ENCODE results near the gene COL11A1. TPM values are rescaled to one million over a fixed set of nuclear protein-coding genes. Genes with fewer than 3 reads are reported as not detected.

Gene COL11A1
- total and polyA plus RNA-seq, 2 of the 4 experiments (the other 2 are of a cell fraction) = 4.6 to 5.2 TPM

- no peaks in the 10 kb centered on the region for H3K79me1 ChIP-seq (ENCODE audit: low read depth in 1 of 2, low read length in 2 of 2)
- H2AFZ ChIP-seq (replicated peaks; ENCODE audit: low read length, poor library complexity) = no peak overlapping the region
- no peak overlapping the region for H3K27ac ChIP-seq (ENCODE audit: insufficient read depth, low read length)
- no peak overlapping the region for H3K4me2 ChIP-seq (ENCODE audit: low read depth, low read length)
- no peak overlapping the region for H2BK20ac ChIP-seq (ENCODE audit: low read depth, low read length)
- H4K91ac ChIP-seq (ENCODE audit: insufficient read depth, low read depth, low read length) = peak overlapping the region; percentile 78
- dilution Hi-C loops (cut with HindIII; ENCODE audit: low sequenced_read_pairs, unreplicated experiment) (no loop called here), in situ Hi-C loops (cut with MboI; ENCODE audit: low sequenced_read_pairs) (no loop called here), intact Hi-C loops (cut with micrococcal nuclease) (no loop called here)
- H3K4ac ChIP-seq (ENCODE audit: low read depth, low read length) = no peak overlapping the region
- H3K9ac ChIP-seq (ENCODE audit: low read depth, low read length) = no peak overlapping the region
- H3K9me1 ChIP-seq (ENCODE audit: insufficient read depth, low read length) = peaks cover 4% of the 10 kb centered on the region; the same call in 1 of the 2 replicates
- no peak overlapping the region for H4K5ac ChIP-seq (ENCODE audit: low read depth, low read length)
- no TSS peak for BruUV-seq (replicated peaks)
- no peak overlapping the region for H3K4me3 ChIP-seq (ENCODE audit: insufficient read depth, low read depth, low read length)
- peak overlapping the region; percentile 68; the same call in 1 of the 2 replicates for H3K14ac ChIP-seq (replicated peaks; ENCODE audit: low read depth, low read length)
- peak overlapping the region in 1 of 2 experiments; percentile 36; a peak in 2 of 4 replicates for H4K8ac ChIP-seq (ENCODE audit: low read depth in 2 of 2, low read length in 2 of 2)
- no peaks in the 10 kb centered on the region for H4K20me1 ChIP-seq (ENCODE audit: insufficient read depth, low read length)
- H2AK5ac ChIP-seq (ENCODE audit: low read depth, low read length) = no peak overlapping the region
- H3K27me3 ChIP-seq (ENCODE audit: control insufficient read depth, insufficient read depth, low read length) = no peaks in the 10 kb centered on the region
- no peak overlapping the region for H2BK15ac ChIP-seq (ENCODE audit: low read depth, low read length)
- H2AK9ac ChIP-seq (replicated peaks; ENCODE audit: low read depth, low read length, poor library complexity) = no peak overlapping the region
- no peaks in the 10 kb centered on the region for H3K36me3 ChIP-seq (ENCODE audit: control insufficient read depth, insufficient read depth, low read length)
- DNase-seq (no peak), ATAC-seq (ENCODE audit: low read depth) (no peak)
- peak overlapping the region; percentile 62; the same call in 1 of the 2 replicates for H2BK120ac ChIP-seq (ENCODE audit: low read depth, low read length)
- H2BK5ac ChIP-seq (ENCODE audit: low read depth, low read length, poor library complexity, severe bottlenecking) = no peak overlapping the region
- no peak overlapping the region for H3K18ac ChIP-seq (ENCODE audit: low read depth, low read length)
- no peak for TF ChIP-seq CTCF (conservative IDR thresholded peaks at IDR 0.05; ENCODE audit: low read depth, low read length)
- no peak for TF ChIP-seq MXI1 (IDR thresholded peaks at IDR 0.05; ENCODE audit: borderline replicate concordance, low read depth, low read length)
- no peak for TF ChIP-seq ELK1 (IDR thresholded peaks at IDR 0.05; ENCODE audit: borderline replicate concordance, low read depth, low read length)
- no peak overlapping the region for H3K23ac ChIP-seq (ENCODE audit: low read depth, low read length)
- CTCF ChIA-PET = no interaction called here
- H3K4me1 ChIP-seq (ENCODE audit: control insufficient read depth, insufficient read depth, low read length) = peaks cover 2% of the 10 kb centered on the region
- POLR2A ChIA-PET (ENCODE audit: unreplicated experiment) = no interaction called here
- H3K9me3 ChIP-seq (ENCODE audit: control insufficient read depth, insufficient read depth, low read length) = peaks cover 3% of the 10 kb centered on the region
- no peak overlapping the region for H3K56ac ChIP-seq (ENCODE audit: extremely low read depth, insufficient read depth, low read length)
These were observed 255.2 kb downstream of the COL11A1 start for GRCh38 chr1:102853136-102853535.

Measured in IMR-90 (cell line).